K562 (cell line): ENCODE results near the gene SUSD3. TPM values are rescaled to one million over a fixed set of nuclear protein-coding genes. Genes with fewer than 3 reads are reported as not detected.

Experiments
- CBFA2T3 ChIP-seq: fragments of 450-650 bp; IDR thresholded peaks from 2 replicates; pipeline ENCODE4 v1.6.1; 2017
- CEBPG ChIP-seq, 3 experiments: fragments of 200-800 bp in 1 of 3; sonication (Bioruptor generic) in 1 of 3; sonication (generic) in 1 of 3; formaldehyde crosslinking in 1 of 3; IDR thresholded peaks in 2 of 3; conservative IDR thresholded peaks in 1 of 3; 2 replicates each; pipeline versions ENCODE4 v1.6.1 to v1.8.0; 2016 to 2022; ENCODE audit warnings: missing compliant biosample characterization in 2 of 3, missing genetic modification characterization in 2 of 3, mild to moderate bottlenecking in 1 of 3, missing genetic modification reagents in 1 of 3
- CREB1 ChIP-seq, 2 experiments: sonication (generic) in 1 of 2; formaldehyde crosslinking in 1 of 2; IDR thresholded peaks; 2 replicates each; pipeline versions ENCODE4 v1.6.1 to v1.8.0; 2012 to 2022; ENCODE audit warnings: inconsistent platforms in 1 of 2, mild to moderate bottlenecking in 1 of 2, missing genetic modification reagents in 1 of 2, moderate library complexity in 1 of 2
- EP300 ChIP-seq: IDR thresholded peaks from 2 replicates; pipeline ENCODE4 v1.6.1; 2012; ENCODE audit warnings: low read length, improper control_type of control experiment
- ETV1 ChIP-seq: fragments of 450-650 bp; conservative IDR thresholded peaks from 2 replicates; pipeline ENCODE4 v1.6.1; 2016; ENCODE audit warnings: missing genetic modification characterization, control low read depth, low read depth, missing compliant biosample characterization
- ETV5 ChIP-seq: sonication (generic); formaldehyde crosslinking; IDR thresholded peaks from 2 replicates; pipeline ENCODE4 v1.4.0; 2020; ENCODE audit warnings: low read depth, mild to moderate bottlenecking, missing genetic modification reagents
- HDAC2 ChIP-seq: fragments of 450-650 bp; IDR thresholded peaks from 2 replicates; pipeline ENCODE4 v1.6.1; 2016; ENCODE audit warnings: mild to moderate bottlenecking
- KLF16 ChIP-seq: IDR thresholded peaks from 2 replicates; pipeline ENCODE4 v1.6.1; 2016; ENCODE audit warnings: antibody characterized with exemption
- L3MBTL2 ChIP-seq: fragments of 450-650 bp; IDR thresholded peaks from 2 replicates; pipeline ENCODE4 v1.6.1; 2016; ENCODE audit warnings: mild to moderate bottlenecking, moderate library complexity
- MAFF ChIP-seq: IDR thresholded peaks from 2 replicates; pipeline ENCODE4 v1.6.1; 2012; ENCODE audit warnings: low read length, improper control_type of control experiment
- MYBL2 ChIP-seq, 2 experiments: fragments of 450-650 bp in 1 of 2; sonication (generic) in 1 of 2; formaldehyde crosslinking in 1 of 2; IDR thresholded peaks; 2 replicates each; pipeline versions ENCODE4 v1.6.1 to v1.8.1; 2017 to 2022; ENCODE audit warnings: borderline replicate concordance in 1 of 2, inconsistent platforms in 1 of 2, low read depth in 1 of 2, mild to moderate bottlenecking in 1 of 2, missing genetic modification reagents in 1 of 2, moderate library complexity in 1 of 2
- NBN ChIP-seq: fragments of 450-650 bp; IDR thresholded peaks from 2 replicates; pipeline ENCODE4 v1.6.1; 2016; ENCODE audit warnings: low read depth, mild to moderate bottlenecking
- NRF1 ChIP-seq, 2 experiments: fragments of 450-650 bp; IDR thresholded peaks in 1 of 2; conservative IDR thresholded peaks in 1 of 2; 2 replicates each; pipeline ENCODE4 v1.6.1; 2014; ENCODE audit warnings: mild to moderate bottlenecking in 2 of 2
- SMARCA4 ChIP-seq: fragments of 450-650 bp; IDR thresholded peaks from 2 replicates; pipeline ENCODE4 v1.6.1; 2016
- TCF3 ChIP-seq: sonication (generic); formaldehyde crosslinking; IDR thresholded peaks from 2 replicates; pipeline ENCODE4 v1.4.0; 2020; ENCODE audit warnings: mild to moderate bottlenecking, missing genetic modification reagents
- TEAD4 ChIP-seq, 2 experiments: sonication (generic) in 1 of 2; formaldehyde crosslinking in 1 of 2; IDR thresholded peaks; 2 replicates each; pipeline versions ENCODE4 v1.6.1 to v1.8.0; 2012 to 2022; ENCODE audit warnings: borderline replicate concordance in 1 of 2, inconsistent platforms in 1 of 2, low read length in 1 of 2, mild to moderate bottlenecking in 1 of 2, missing genetic modification reagents in 1 of 2
- polyA plus RNA-seq, 8 experiments: library from polyadenylated mRNA; depleted of rRNA in 4 of 8; stranded (reverse) in 5 of 8; unstranded in 3 of 8; fragments of >200 nt; fragmentation: Nextera tagmentation in 2 of 8; fragmentation: Illumina TruSeq in 1 of 8; extraction: Ambion mirVana in 2 of 8; extraction: Trizol in 1 of 8; gene quantifications; 2 replicates each; pipeline versions ENCODE4 v1.2.1 to v1.2.3, GENCODE V29; 2011 to 2014; ENCODE audit warnings: inconsistent platforms in 1 of 8, missing spikeins in 1 of 8
- total RNA-seq, 7 experiments: library from RNA; depleted of rRNA in 6 of 7; stranded (reverse); fragments of >200 nt in 6 of 7; fragmentation: Illumina TruSeq in 2 of 7; extraction: Trizol in 2 of 7; gene quantifications; 2 replicates each; pipeline versions ENCODE4 v1.2.1 to v1.2.3, GENCODE V29; 2011 to 2021; ENCODE audit warnings: low replicate concordance in 1 of 7
- TF ChIP-seq, protein P1 (sequence below): IDR thresholded peaks from 2 replicates; pipeline ENCODE4 v1.6.1; 2014; ENCODE audit warnings: antibody characterized with exemption
- TF ChIP-seq, protein P2 (sequence below), 3 experiments: fragments of 200-800 bp in 1 of 3; sonication (Bioruptor generic) in 1 of 3; sonication (generic) in 1 of 3; formaldehyde crosslinking in 1 of 3; IDR thresholded peaks; 2 replicates each; pipeline versions ENCODE4 v1.6.1 to v1.8.0; 2016 to 2022; ENCODE audit warnings: mild to moderate bottlenecking in 2 of 3, missing compliant biosample characterization in 2 of 3, missing genetic modification characterization in 2 of 3, missing genetic modification reagents in 1 of 3
- TF ChIP-seq, protein P3 (sequence below), 2 experiments: fragments of 450-650 bp; IDR thresholded peaks; 2 replicates each; pipeline ENCODE4 v1.6.1; 2018; ENCODE audit warnings: mild to moderate bottlenecking in 2 of 2, low read depth in 1 of 2; ENCODE audit not compliant: partially characterized antibody in 2 of 2

SUSD3 gene
- total and polyA plus RNA-seq, 9 of the 15 experiments (the other 6 are each of a cell fraction or from before 2014, with no cell fraction given): 1.3 to 21.7 (median 11.4) TPM

DNA sequence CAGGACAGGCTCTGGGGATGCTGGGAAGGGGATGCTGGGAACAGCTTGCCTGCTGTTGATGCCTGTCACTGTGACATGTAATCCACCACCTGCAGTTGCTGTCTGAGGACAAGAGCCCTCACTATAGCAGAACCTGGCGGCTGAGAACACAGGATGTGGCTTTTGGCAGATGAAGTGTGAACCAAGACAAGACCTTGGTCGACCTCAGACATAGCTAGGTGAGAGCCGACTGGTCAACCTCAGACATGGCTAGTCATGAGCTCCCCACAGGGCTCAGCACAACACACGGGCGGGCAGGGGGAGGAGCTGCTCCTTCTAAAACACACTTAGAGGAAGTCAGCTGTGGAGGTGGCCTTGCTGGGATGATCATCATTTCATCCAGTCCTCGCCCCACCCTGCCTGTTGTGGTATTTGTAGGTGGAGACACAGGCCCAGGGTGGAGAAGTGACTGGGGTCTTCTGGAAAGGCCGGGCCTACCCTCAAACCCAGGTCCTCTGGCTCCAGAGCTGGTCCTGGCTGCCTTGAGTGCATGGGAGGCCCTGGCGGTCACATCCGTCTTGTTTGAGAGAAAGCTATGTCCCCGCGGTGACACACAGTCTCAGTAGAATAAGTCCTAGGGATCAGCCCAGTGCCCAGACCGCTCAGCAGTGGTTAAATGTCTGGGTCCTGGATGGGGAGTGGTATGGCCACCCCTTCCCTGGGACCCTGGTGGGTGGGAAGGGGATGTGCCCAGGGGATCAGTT lies 6.1 kb downstream of the SUSD3 start (continued):
- TF ChIP-seq, protein P1, sequence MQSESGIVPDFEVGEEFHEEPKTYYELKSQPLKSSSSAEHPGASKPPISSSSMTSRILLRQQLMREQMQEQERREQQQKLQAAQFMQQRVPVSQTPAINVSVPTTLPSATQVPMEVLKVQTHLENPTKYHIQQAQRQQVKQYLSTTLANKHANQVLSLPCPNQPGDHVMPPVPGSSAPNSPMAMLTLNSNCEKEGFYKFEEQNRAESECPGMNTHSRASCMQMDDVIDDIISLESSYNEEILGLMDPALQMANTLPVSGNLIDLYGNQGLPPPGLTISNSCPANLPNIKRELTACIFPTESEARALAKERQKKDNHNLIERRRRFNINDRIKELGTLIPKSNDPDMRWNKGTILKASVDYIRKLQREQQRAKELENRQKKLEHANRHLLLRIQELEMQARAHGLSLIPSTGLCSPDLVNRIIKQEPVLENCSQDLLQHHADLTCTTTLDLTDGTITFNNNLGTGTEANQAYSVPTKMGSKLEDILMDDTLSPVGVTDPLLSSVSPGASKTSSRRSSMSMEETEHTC: 0 out of 2 replicates have a peak, but pooled peaks have one; percentile 36
- peak; percentile 99 for TF ChIP-seq ETV1 (tag)
- peak; percentile 87 for TF ChIP-seq L3MBTL2
- TF ChIP-seq CEBPG (CRISPR knock-in tag; IDR thresholded peaks at IDR 0.05): 0 out of 2 replicates have a peak, but pooled peaks have one; percentile 9
- TF ChIP-seq CEBPG (tag; conservative IDR thresholded peaks at IDR 0.05 in 1 of 2, IDR thresholded peaks at IDR 0.05 in 1 of 2): no peak
- no peak; the same call in 1 of the 2 replicates for TF ChIP-seq CREB1 (IDR thresholded peaks at IDR 0.05)
- 0 out of 2 replicates have a peak, but pooled peaks have one; percentile 46 for TF ChIP-seq CREB1 (CRISPR knock-in tag; IDR thresholded peaks at IDR 0.05)
- peak; percentile 43; the same call in 1 of the 2 replicates for TF ChIP-seq SMARCA4
- TF ChIP-seq, protein P2, sequence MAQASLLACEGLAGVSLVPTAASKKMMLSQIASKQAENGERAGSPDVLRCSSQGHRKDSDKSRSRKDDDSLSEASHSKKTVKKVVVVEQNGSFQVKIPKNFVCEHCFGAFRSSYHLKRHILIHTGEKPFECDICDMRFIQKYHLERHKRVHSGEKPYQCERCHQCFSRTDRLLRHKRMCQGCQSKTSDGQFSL (CRISPR knock-in tag; IDR thresholded peaks at IDR 0.05): no peak
- TF ChIP-seq, protein P2 (tag; IDR thresholded peaks at IDR 0.05): no peak
- peak; percentile 58 for TF ChIP-seq CBFA2T3
- peak; percentile 18; the same call in 1 of the 2 replicates for TF ChIP-seq MAFF
- TF ChIP-seq NRF1 (conservative IDR thresholded peaks at IDR 0.05 in 1 of 2, IDR thresholded peaks at IDR 0.05 in 1 of 2): peak in 1 of 2 experiments; percentile 35; a peak in 2 of 4 replicates
- no peak for TF ChIP-seq MYBL2 (IDR thresholded peaks at IDR 0.05; ENCODE audit: low read depth)
- no peak for TF ChIP-seq MYBL2 (CRISPR knock-in tag; IDR thresholded peaks at IDR 0.05; ENCODE audit: borderline replicate concordance)
- peak; percentile 90 for TF ChIP-seq ETV5 (CRISPR knock-in tag)
- peak; percentile 47; the same call in 1 of the 2 replicates for TF ChIP-seq NBN
- peak; percentile 45; the same call in 1 of the 2 replicates for TF ChIP-seq EP300
- TF ChIP-seq TEAD4 (IDR thresholded peaks at IDR 0.05; ENCODE audit: low read length): peak; percentile 67; the same call in 1 of the 2 replicates
- no peak for TF ChIP-seq TEAD4 (CRISPR knock-in tag; IDR thresholded peaks at IDR 0.05; ENCODE audit: borderline replicate concordance)
- TF ChIP-seq KLF16: 0 out of 2 replicates have a peak, but pooled peaks have one; percentile 10
- TF ChIP-seq, protein P3, sequence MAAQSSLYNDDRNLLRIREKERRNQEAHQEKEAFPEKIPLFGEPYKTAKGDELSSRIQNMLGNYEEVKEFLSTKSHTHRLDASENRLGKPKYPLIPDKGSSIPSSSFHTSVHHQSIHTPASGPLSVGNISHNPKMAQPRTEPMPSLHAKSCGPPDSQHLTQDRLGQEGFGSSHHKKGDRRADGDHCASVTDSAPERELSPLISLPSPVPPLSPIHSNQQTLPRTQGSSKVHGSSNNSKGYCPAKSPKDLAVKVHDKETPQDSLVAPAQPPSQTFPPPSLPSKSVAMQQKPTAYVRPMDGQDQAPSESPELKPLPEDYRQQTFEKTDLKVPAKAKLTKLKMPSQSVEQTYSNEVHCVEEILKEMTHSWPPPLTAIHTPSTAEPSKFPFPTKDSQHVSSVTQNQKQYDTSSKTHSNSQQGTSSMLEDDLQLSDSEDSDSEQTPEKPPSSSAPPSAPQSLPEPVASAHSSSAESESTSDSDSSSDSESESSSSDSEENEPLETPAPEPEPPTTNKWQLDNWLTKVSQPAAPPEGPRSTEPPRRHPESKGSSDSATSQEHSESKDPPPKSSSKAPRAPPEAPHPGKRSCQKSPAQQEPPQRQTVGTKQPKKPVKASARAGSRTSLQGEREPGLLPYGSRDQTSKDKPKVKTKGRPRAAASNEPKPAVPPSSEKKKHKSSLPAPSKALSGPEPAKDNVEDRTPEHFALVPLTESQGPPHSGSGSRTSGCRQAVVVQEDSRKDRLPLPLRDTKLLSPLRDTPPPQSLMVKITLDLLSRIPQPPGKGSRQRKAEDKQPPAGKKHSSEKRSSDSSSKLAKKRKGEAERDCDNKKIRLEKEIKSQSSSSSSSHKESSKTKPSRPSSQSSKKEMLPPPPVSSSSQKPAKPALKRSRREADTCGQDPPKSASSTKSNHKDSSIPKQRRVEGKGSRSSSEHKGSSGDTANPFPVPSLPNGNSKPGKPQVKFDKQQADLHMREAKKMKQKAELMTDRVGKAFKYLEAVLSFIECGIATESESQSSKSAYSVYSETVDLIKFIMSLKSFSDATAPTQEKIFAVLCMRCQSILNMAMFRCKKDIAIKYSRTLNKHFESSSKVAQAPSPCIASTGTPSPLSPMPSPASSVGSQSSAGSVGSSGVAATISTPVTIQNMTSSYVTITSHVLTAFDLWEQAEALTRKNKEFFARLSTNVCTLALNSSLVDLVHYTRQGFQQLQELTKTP (IDR thresholded peaks at IDR 0.05; ENCODE audit: low read depth in 1 of 2, partially characterized antibody in 2 of 2): peak in 1 of 2 experiments; percentile 55
- TF ChIP-seq TCF3 (CRISPR knock-in tag): peak; percentile 71
- peak; percentile 49; the same call in 1 of the 2 replicates for TF ChIP-seq HDAC2
